Karpas-422 (cell line): Measurements from ENCODE around the gene NEDD4L. TPM values are rescaled to one million over a fixed set of nuclear protein-coding genes. Genes with fewer than 3 reads are reported as not detected.
"Not testable (repeated sequence)": the region's sequence is repeated elsewhere in the genome, so short reads cannot be mapped to it uniquely, and the experiment has no call there.

Source experiments
- DNase-seq: peaks from one replicate; pipeline ENCODE4 v3.0.0-alpha.2; 2015
- H2AFZ ChIP-seq: fragments of 200-600 bp; sonication (generic); 2 replicates; pipeline ENCODE4 v1.6.1; 2014; ENCODE audit warnings: antibody characterized with exemption, low read length, mixed read lengths
- H3K27ac ChIP-seq: fragments of 200-600 bp; sonication (generic); 2 replicates; pipeline ENCODE4 v1.5.1; 2014; ENCODE audit warnings: mild to moderate bottlenecking, low read length, moderate library complexity
- H3K27me3 ChIP-seq: fragments of 200-600 bp; sonication (generic); 2 replicates; pipeline ENCODE4 v1.6.1; 2014; ENCODE audit warnings: low read length, mixed read lengths
- H3K36me3 ChIP-seq: fragments of 200-600 bp; sonication (generic); 2 replicates; pipeline ENCODE4 v1.6.1; 2014; ENCODE audit warnings: low read length, mixed read lengths; ENCODE audit not compliant: insufficient read depth
- H3K4me1 ChIP-seq: fragments of 200-600 bp; sonication (generic); 2 replicates; pipeline ENCODE4 v1.6.1; 2014; ENCODE audit warnings: mild to moderate bottlenecking, low read length, mixed read lengths
- H3K4me2 ChIP-seq: fragments of 200-600 bp; sonication (generic); 2 replicates; pipeline ENCODE4 v1.6.1; 2014; ENCODE audit warnings: low read length, low read depth, mild to moderate bottlenecking; ENCODE audit not compliant: poor library complexity, severe bottlenecking
- H3K4me3 ChIP-seq: fragments of 200-600 bp; sonication (generic); 2 replicates; pipeline ENCODE4 v1.5.1; 2014; ENCODE audit warnings: mild to moderate bottlenecking, antibody characterized with exemption, low read length, mixed read lengths
- H3K79me2 ChIP-seq: fragments of 200-600 bp; sonication (generic); 2 replicates; pipeline ENCODE4 v1.6.1; 2014; ENCODE audit warnings: mild to moderate bottlenecking, low read length, mixed read lengths
- H3K9ac ChIP-seq: fragments of 200-600 bp; sonication (generic); 2 replicates; pipeline ENCODE4 v1.6.0; 2014; ENCODE audit warnings: low read length
- H3K9me2 ChIP-seq: fragments of 200-600 bp; sonication (generic), shearing (Covaris generic); replicated peaks from 2 replicates; pipeline ENCODE4 v1.6.0; 2014; ENCODE audit warnings: mild to moderate bottlenecking, low read length, moderate library complexity; ENCODE audit not compliant: insufficient read depth
- H3K9me3 ChIP-seq: fragments of 300-700, 200-600 bp; sonication (generic); 2 replicates; pipeline ENCODE4 v1.6.1; 2014; ENCODE audit warnings: low read length, mixed read lengths
- H4K20me1 ChIP-seq: fragments of 200-600 bp; sonication (generic); 2 replicates; pipeline ENCODE4 v1.6.1; 2014; ENCODE audit warnings: mild to moderate bottlenecking, antibody characterized with exemption, low read length, low read depth; ENCODE audit not compliant: insufficient read depth
- total RNA-seq: library from RNA; depleted of rRNA; stranded (reverse); fragments of >200 nt; shearing (Covaris generic); gene quantifications from 2 replicates; pipeline ENCODE4 v1.2.3, GENCODE V29; 2014; ENCODE audit warnings: low replicate concordance

Gene NEDD4L
- total RNA-seq, 1 experiment from 2014 or later, result 17.1 TPM

DNA sequence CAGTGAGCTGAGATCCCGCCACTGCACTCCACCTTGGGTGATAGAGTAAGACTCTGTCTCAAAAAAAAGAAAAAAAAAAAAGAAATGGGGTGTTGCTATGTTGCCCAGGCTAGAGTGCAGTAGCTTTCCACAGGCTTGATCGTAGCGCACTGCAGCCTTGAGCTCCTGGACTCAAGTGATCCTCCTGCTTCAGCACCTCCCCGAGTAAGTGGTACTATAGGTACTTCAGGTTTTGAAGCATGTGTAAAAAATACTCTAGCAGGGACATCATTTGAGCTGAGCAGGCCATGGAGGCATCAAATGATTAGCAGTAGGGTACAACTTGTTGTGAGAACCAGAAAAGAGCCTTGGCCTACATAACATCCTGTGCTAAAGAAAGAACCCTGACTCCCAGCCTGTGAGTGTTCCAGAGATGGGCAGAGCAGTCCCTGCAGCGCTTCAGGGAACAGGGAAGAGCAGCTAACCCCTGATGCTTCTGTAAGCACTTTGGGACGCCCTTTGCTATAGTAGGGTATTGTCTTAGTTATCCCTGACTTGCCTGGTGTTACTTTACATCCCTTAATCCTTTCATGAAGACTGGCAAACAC lies 119.1 kb downstream of the NEDD4L start:
- H3K4me1 ChIP-seq, result no peaks in the 10 kb centered on the region

GRCh38 chr18:58166278-58166844 lies 122.3 kb downstream of the NEDD4L start:
- Histone ChIP-seq H3K27me3 (no peaks in the 10 kb centered on the region), H2AFZ (no peak overlapping the region), H3K9me3 (no peaks in the 10 kb centered on the region), H3K4me2 (no peak overlapping the region), H3K4me3 (no peak overlapping the region), H3K79me2 (no peaks in the 10 kb centered on the region), H3K27ac (no peak overlapping the region), H3K9me2 (no peaks in the 10 kb centered on the region), H3K4me1 (no peaks in the 10 kb centered on the region), H3K36me3 (no peaks in the 10 kb centered on the region), H3K9ac (no peak overlapping the region), H4K20me1 (peaks cover 19% of the 10 kb centered on the region; the same call in 1 of the 2 replicates)
- DNase-seq, result no peak

More for the DNA sequence above, 119.1 kb downstream of the NEDD4L start:
- Histone ChIP-seq H2AFZ (no peak overlapping the region), H3K36me3 (no peaks in the 10 kb centered on the region), H3K4me2 (no peak overlapping the region), H3K4me3 (no peak overlapping the region), H3K27ac (no peak overlapping the region), H4K20me1 (peaks cover 24% of the 10 kb centered on the region; the same call in 1 of the 2 replicates), H3K9me3 (no peaks in the 10 kb centered on the region), H3K9ac (no peak overlapping the region), H3K27me3 (no peaks in the 10 kb centered on the region), H3K79me2 (no peaks in the 10 kb centered on the region), H3K9me2 (no peaks in the 10 kb centered on the region)
- no peak for DNase-seq

DNA sequence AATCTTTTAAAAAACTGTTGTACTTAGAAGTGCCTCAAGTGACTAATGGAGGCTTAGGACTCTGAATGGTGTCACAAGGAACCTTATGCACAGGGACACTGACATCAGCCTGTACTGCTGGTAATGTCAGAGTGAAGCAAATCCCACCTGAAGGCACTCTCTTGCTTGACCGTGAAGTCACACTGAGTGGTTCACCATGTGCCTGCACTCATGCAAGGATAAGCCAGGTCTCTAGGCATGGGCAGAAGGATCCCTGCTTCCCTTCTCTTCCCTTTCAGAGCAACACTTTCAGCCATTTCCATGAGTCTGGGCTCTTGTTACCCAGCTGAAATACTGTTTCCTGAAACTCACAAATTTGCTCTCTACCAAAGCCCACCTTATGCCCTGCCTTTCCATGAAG lies 123.0 kb downstream of the NEDD4L start:
- Histone ChIP-seq H3K4me2 (no peak overlapping the region), H3K36me3 (no peaks in the 10 kb centered on the region), H4K20me1 (peaks cover 16% of the 10 kb centered on the region; the same call in 1 of the 2 replicates), H3K27me3 (no peaks in the 10 kb centered on the region), H3K9ac (no peak overlapping the region), H3K9me3 (no peaks in the 10 kb centered on the region), H3K9me2 (no peaks in the 10 kb centered on the region), H3K27ac (no peak overlapping the region), H3K4me1 (no peaks in the 10 kb centered on the region), H2AFZ (no peak overlapping the region), H3K79me2 (no peaks in the 10 kb centered on the region), H3K4me3 (no peak overlapping the region)
- no peak for DNase-seq

- Histone ChIP-seq H3K27ac (no peak overlapping the region), H3K9me2 (no peaks in the 10 kb centered on the region), H3K4me2 (no peak overlapping the region), H4K20me1 (peaks cover 15% of the 10 kb centered on the region; the same call in 1 of the 2 replicates), H2AFZ (no peak overlapping the region), H3K9me3 (no peaks in the 10 kb centered on the region), H3K4me1 (no peaks in the 10 kb centered on the region), H3K79me2 (no peaks in the 10 kb centered on the region), H3K27me3 (no peaks in the 10 kb centered on the region), H3K36me3 (no peaks in the 10 kb centered on the region), H3K9ac (no peak overlapping the region), H3K4me3 (no peak overlapping the region)
- DNase-seq, result no peak
Measured at GRCh38 chr18:58168221-58168620, 124.2 kb downstream of the NEDD4L start.

- no peaks in the 10 kb centered on the region for H3K4me1 ChIP-seq
- H3K27me3 ChIP-seq, result no peaks in the 10 kb centered on the region
- H3K36me3 ChIP-seq, result no peaks in the 10 kb centered on the region
- DNase-seq, result no peak
- no peak overlapping the region for H3K4me2 ChIP-seq
- H3K27ac ChIP-seq, result no peak overlapping the region
- H3K9ac ChIP-seq, result no peak overlapping the region
- H3K79me2 ChIP-seq, result no peaks in the 10 kb centered on the region
- no peak overlapping the region for H3K4me3 ChIP-seq
- H3K9me2 ChIP-seq, result no peaks in the 10 kb centered on the region
- H2AFZ ChIP-seq, result no peak overlapping the region
- no peaks in the 10 kb centered on the region for H3K9me3 ChIP-seq
- 0 out of 2 replicates have a peak, but pooled peaks cover 10% of the 10 kb centered on the region for H4K20me1 ChIP-seq
Measured at GRCh38 chr18:58168993-58169392, 125.0 kb downstream of the NEDD4L start.

- no peaks in the 10 kb centered on the region for H3K4me1 ChIP-seq
- H3K9me2 ChIP-seq, result no peaks in the 10 kb centered on the region
- 0 out of 2 replicates have a peak, but pooled peaks cover 10% of the 10 kb centered on the region for H4K20me1 ChIP-seq
- H3K27me3 ChIP-seq, result no peaks in the 10 kb centered on the region
- no peak overlapping the region for H2AFZ ChIP-seq
- H3K9ac ChIP-seq, result no peak overlapping the region
- no peaks in the 10 kb centered on the region for H3K9me3 ChIP-seq
- no peaks in the 10 kb centered on the region for H3K36me3 ChIP-seq
- no peak overlapping the region for H3K27ac ChIP-seq
- no peak overlapping the region for H3K4me2 ChIP-seq
- DNase-seq, result no peak
- no peaks in the 10 kb centered on the region for H3K79me2 ChIP-seq
- no peak overlapping the region for H3K4me3 ChIP-seq
Measured at GRCh38 chr18:58169472-58169871, 125.4 kb downstream of the NEDD4L start.

DNA sequence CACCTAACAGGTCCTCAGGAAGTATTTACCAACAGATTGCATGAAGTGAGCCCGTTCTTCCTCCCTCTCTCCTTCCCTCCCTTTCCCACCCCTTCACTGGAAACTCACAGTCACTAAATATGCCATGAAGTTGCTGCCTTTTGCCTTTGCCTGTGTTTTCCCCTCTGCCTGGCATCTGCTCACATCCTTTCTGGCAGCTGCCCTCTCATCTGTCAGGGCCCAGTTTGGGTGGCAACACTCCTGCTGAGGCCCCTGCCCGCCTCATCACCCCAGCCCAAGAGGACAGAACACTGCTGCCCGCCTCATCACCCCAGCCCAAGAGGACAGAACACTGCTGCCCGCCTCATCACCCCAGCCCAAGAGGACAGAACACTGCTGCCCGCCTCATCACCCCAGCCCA lies 126.0 kb downstream of the NEDD4L start:
- peaks cover 13% of the 10 kb centered on the region; the same call in 1 of the 2 replicates for H4K20me1 ChIP-seq
- not testable (repeated sequence) for H3K36me3 ChIP-seq, H3K27ac ChIP-seq, H3K9me2 ChIP-seq, DNase-seq, H3K79me2 ChIP-seq, H3K4me3 ChIP-seq, H2AFZ ChIP-seq, H3K27me3 ChIP-seq, H3K9ac ChIP-seq, H3K4me2 ChIP-seq, H3K9me3 ChIP-seq, H3K4me1 ChIP-seq

DNA sequence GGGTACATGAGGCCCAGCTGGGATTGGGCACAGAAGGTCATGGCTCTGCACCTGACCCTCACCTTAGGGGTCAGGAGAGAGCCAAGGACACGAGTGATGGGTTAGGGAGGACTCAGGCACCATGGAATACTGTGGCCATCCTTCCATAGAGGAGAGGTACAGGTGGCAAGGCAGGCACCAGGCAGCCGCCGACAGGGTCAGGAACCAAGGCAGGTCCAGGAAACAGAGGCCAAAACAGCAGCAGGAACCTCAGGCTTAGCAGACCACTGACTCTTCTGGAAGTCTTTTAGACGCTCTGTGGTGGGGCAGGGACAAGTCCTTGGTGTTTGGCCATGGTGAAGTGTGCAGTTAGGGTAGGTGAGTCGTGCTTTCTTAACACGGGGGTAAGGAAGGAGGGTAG lies 128.0 kb downstream of the NEDD4L start:
- Histone ChIP-seq H2AFZ (no peak overlapping the region), H3K9ac (no peak overlapping the region), H4K20me1 (peaks cover 21% of the 10 kb centered on the region; the same call in 1 of the 2 replicates), H3K4me2 (no peak overlapping the region), H3K9me2 (no peaks in the 10 kb centered on the region), H3K79me2 (no peaks in the 10 kb centered on the region), H3K4me1 (no peaks in the 10 kb centered on the region), H3K27ac (no peak overlapping the region), H3K36me3 (no peaks in the 10 kb centered on the region), H3K9me3 (no peaks in the 10 kb centered on the region), H3K27me3 (no peaks in the 10 kb centered on the region), H3K4me3 (no peak overlapping the region)
- no peak for DNase-seq
